Measurements from ENCODE around the gene RPL37A.

RPL37A gene

GRCh38 chr2:216497382-216498069 is 1.1 kb upstream of the RPL37A start:
- no peak for TF ChIP-seq POLR2A (IDR thresholded peaks at IDR 0.05; ENCODE audit: low read length)
- TF ChIP-seq GATA1 (IDR thresholded peaks at IDR 0.05; ENCODE audit: low read depth, low read length): no peak

GRCh38 chr2:216498070-216498378 is 620 bp upstream of the RPL37A start:
- TF ChIP-seq POLR2A (IDR thresholded peaks at IDR 0.05; ENCODE audit: low read length) (no peak), GATA1 (IDR thresholded peaks at IDR 0.05; ENCODE audit: low read depth, low read length) (no peak)
- DNase-seq: no peak

More at GRCh38 chr2:216497382-216498069, 1.1 kb upstream of the RPL37A start:
- no peak for DNase-seq

GRCh38 chr2:216499641-216500218 is 1.1 kb downstream of the RPL37A start:
- TF ChIP-seq GATA1 (IDR thresholded peaks at IDR 0.05; ENCODE audit: low read depth, low read length) (no peak), POLR2A (IDR thresholded peaks at IDR 0.05; ENCODE audit: low read length) (no peak)
- DNase-seq: peak; percentile 21 to 41

GRCh38 chr2:216500572-216500971 is 1.9 kb downstream of the RPL37A start:
- TF ChIP-seq GATA1 (IDR thresholded peaks at IDR 0.05; ENCODE audit: low read depth, low read length) (no peak), POLR2A (IDR thresholded peaks at IDR 0.05; ENCODE audit: low read length) (no peak)
- no peak for DNase-seq

DNA sequence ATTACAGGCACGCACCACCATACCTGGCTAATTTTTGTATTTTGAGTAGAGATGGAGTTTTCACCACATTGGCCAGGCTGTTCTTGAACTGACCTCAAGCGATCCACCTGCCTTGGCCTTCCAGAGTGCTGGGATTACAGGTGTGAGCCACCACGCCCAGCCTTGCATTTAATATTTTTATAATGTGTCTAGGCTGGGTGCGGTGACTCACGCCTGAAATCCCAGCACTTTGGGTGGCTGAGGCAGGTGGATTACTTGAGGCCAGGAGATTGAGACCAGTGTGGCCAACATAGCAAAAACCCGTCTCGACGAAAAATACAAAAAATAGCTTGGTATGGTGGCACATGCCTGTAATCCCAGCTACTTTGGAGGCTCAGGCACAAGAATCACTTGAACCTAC is 3.2 kb downstream of the RPL37A start:
- DNase-seq: no peak
- TF ChIP-seq GATA1 (IDR thresholded peaks at IDR 0.05; ENCODE audit: low read depth, low read length) (no peak), POLR2A (IDR thresholded peaks at IDR 0.05; ENCODE audit: low read length) (no peak)

DNA sequence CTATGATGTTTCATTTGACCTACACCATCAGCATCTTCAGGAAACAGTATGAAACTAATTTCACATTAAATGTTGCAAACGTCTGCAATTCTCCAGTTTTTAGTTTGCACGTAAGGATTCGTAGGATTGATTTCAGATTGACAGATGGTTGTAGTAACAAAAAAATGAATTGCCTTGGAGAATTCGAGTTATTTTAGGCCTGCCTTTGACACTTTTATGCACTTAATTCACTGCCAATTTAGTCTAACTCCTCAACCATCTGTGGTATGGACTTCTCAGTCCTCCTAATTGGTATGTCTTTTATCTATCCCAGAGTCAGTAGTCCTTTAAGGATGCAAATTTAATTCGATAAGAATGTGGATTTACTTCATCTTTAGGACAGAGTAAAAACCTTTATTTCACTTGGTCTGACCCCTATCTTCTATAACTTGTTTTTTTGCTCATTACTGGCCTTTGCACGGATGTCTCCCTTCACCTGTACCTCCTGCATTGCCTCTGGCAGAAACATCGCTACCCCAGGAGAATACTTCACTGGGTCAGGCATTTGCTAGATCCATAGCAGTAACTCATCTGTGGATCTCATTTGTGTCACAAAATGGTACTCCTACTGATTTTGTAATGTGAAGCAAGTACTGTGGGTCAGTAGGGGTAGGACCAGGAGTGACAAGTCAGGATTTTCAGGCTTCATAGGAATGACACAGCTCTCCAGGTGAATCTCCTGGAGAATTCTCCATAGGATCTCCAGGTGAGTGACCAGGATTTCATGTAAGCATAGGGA is 3.9 kb downstream of the RPL37A start:
- TF ChIP-seq GATA1 (IDR thresholded peaks at IDR 0.05; ENCODE audit: low read depth, low read length): no peak
- DNase-seq: no peak

GRCh38 chr2:216503159-216503629 is 4.5 kb downstream of the RPL37A start:
- peak; percentile 24 for TF ChIP-seq POLR2A (IDR thresholded peaks at IDR 0.05; ENCODE audit: low read length)
- TF ChIP-seq GATA1 (IDR thresholded peaks at IDR 0.05; ENCODE audit: low read depth, low read length): no peak
- no peak for DNase-seq

DNA sequence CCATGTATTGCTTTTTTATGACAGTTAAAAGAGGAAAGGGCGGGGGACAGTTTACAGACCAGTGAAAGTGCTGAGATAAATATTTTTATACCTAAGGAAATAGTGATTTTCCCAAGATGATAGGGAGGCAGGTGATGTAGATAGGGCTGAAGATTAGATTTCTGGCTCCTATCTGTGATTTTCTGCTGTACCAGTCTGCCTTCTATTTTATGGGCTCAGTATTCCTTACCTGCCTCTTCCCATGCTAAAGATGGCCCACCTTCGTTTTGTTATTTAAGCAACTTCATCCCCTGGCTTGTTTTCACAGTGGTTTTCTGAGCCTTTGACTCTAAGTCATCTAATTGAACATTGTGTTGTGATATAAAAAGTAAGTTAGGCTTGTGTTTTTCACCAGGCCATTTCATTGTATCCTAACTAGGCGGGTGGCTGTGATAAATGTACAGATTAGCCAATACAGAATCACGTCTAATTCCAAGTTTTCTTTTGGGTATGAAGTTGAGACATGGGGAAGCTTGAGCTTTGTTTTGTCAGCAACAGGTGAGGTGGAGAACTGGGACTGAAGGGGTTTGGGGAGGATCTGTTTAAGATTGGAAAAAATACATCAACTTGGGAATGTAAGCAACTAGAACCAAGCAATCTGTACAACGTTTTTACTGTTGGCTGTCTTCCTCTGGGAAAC is 5.2 kb downstream of the RPL37A start:
- no peak for DNase-seq
- TF ChIP-seq POLR2A (IDR thresholded peaks at IDR 0.05; ENCODE audit: low read length) (no peak), GATA1 (IDR thresholded peaks at IDR 0.05; ENCODE audit: low read depth, low read length) (no peak)

DNA sequence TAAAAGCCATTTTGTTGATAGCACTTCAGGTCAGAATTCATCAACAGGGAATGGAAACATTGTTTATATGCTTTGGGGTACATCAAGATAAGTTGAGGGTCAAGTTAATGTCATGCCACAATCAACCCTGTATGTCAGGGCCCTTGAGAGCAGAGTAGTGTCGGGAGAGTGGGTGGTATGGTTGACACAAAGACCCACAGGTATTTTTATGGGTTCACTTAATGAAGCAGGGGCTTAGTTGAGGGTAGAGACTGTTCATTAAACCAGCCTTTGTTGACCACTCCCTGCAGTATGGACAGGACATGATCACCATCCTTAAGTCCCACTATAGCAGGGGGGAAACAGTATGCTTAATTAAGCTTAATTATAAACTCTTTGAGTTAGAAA is 5.7 kb downstream of the RPL37A start:
- TF ChIP-seq GATA1 (IDR thresholded peaks at IDR 0.05; ENCODE audit: low read depth, low read length): no peak
- TF ChIP-seq POLR2A (IDR thresholded peaks at IDR 0.05; ENCODE audit: low read length): peak; percentile 17
- no peak for DNase-seq

DNA sequence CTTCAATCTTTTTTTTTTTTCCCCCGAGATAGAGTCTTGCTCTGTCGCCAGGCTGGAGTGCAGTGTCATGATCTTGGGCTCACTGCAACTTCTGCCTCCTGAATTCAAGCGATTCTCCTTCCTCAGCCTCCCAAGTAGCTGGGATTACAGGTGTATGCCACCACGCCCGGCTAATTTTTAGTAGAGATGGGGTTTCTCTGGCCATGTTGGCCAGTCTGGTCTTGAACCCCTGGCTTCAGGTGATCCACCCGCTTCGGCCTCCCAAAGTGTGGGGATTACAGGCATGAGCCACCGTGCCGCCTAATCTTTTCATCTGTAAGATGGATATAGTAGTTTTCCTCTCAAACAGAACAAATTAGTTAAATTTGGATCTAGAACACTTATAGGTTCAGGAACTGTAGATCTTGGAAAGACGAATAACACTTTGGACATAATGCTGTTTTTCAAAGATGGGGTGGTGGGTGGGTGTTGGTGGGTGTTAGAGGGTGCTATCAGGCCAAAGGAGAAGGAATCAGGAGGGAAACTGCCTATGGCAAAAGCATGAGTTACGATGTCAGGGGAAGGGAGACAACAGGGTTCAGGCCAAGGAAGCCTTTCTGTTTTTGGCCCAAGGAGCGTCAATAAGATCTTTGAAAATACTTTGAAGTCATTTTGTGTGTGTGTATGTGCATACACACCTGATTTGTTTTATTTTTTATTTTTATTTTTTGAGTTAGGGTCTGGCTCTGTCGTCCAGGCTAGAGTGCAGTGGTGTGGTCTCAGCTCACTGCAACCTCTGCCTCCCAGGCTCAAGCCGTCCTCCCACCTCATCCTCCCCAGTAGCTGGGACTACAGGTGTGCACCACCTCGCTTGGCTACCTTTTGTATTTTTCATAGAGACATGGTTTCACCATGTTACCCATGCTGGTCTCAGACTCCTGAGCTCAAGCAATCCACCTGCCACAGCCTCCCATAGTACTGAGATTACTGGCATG is 6.8 kb downstream of the RPL37A start:
- no peak for TF ChIP-seq GATA1 (IDR thresholded peaks at IDR 0.05; ENCODE audit: low read depth, low read length)
- no peak for TF ChIP-seq POLR2A (IDR thresholded peaks at IDR 0.05; ENCODE audit: low read length)
- no peak for DNase-seq

GRCh38 chr2:216507220-216508160 is 8.8 kb downstream of the RPL37A start:
- peak; percentile 40 for TF ChIP-seq POLR2A (IDR thresholded peaks at IDR 0.05; ENCODE audit: low read length)
- no peak for TF ChIP-seq GATA1 (IDR thresholded peaks at IDR 0.05; ENCODE audit: low read depth, low read length)
- peak in 1 of 2 experiments; percentile 25 for DNase-seq

DNA sequence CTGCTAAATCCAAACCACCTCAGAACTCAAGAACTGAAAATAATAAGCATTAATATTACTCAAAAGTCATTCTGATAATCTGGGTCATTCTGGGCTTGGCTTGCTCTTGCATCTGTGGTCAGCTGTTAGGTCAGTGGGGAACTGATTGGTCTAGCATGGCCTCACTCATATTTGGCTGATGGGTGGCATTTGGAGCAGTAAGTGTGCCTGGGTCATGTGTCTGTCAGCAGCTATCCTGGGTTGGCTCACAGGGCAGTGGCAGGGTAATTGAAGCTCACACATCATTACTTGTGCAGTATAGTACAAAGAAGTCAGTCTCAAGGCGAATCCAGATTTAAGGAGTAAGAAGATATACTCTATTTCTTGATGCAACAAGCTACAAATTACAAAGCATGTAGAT is 9.6 kb downstream of the RPL37A start:
- DNase-seq: no peak

More for the DNA sequence above, 9.6 kb downstream of the RPL37A start:
- TF ChIP-seq POLR2A (IDR thresholded peaks at IDR 0.05; ENCODE audit: low read length): peak; percentile 18
- TF ChIP-seq GATA1 (IDR thresholded peaks at IDR 0.05; ENCODE audit: low read depth, low read length): no peak

Data from erythroblast (primary cell).